ENCODE results near the gene GALNT6. TPM values are rescaled to one million over a fixed set of nuclear protein-coding genes. Genes with fewer than 3 reads are reported as not detected.

GALNT6 gene
- total RNA-seq, 4 donors from 2014 or later, result 2.1 to 3.5 (median 2.4) TPM

- TF ChIP-seq POLR2AphosphoS5 (IDR thresholded peaks at IDR 0.05) (no peak), CTCF (IDR thresholded peaks at IDR 0.05) (no peak), EP300 (IDR thresholded peaks at IDR 0.05) (no peak), POLR2A (IDR thresholded peaks at IDR 0.05) (no peak)
- H3K27ac ChIP-seq, result no peak overlapping the region
- peaks cover 37% of the 10 kb centered on the region for H3K27me3 ChIP-seq
- no peak overlapping the region for H3K4me3 ChIP-seq
- WGBS, 2 donors (ENCODE audit: low coverage in 1 of 2), result 77 to 93% methylated on average over 2 to 3 of the region's 4 CpGs
- no peaks in the 10 kb centered on the region for H3K4me1 ChIP-seq
- ATAC-seq, result no peak
- no peaks in the 10 kb centered on the region for H3K36me3 ChIP-seq
- H3K9me3 ChIP-seq, result no peaks in the 10 kb centered on the region
Measured at GRCh38 chr12:51403681-51404136, 12.5 kb upstream of the GALNT6 start.

- H3K4me3 ChIP-seq, result no peak overlapping the region
- H3K36me3 ChIP-seq, result no peaks in the 10 kb centered on the region
- H3K4me1 ChIP-seq, result no peaks in the 10 kb centered on the region
- no peak for TF ChIP-seq POLR2A (IDR thresholded peaks at IDR 0.05)
- no peak for TF ChIP-seq CTCF (IDR thresholded peaks at IDR 0.05)
- no peak for TF ChIP-seq EP300 (IDR thresholded peaks at IDR 0.05)
- TF ChIP-seq POLR2AphosphoS5 (IDR thresholded peaks at IDR 0.05), result no peak
- WGBS, 2 donors (ENCODE audit: low coverage in 1 of 2), result 86 to 94% methylated on average over 2 to 3 of the region's 6 CpGs
- H3K27me3 ChIP-seq, result peaks cover 41% of the 10 kb centered on the region
- ATAC-seq, result no peak
- no peaks in the 10 kb centered on the region for H3K9me3 ChIP-seq
- no peak overlapping the region for H3K27ac ChIP-seq
Measured at GRCh38 chr12:51403159-51403558, 12.0 kb upstream of the GALNT6 start.

- no peak for ATAC-seq
- TF ChIP-seq CTCF (IDR thresholded peaks at IDR 0.05) (no peak), POLR2A (IDR thresholded peaks at IDR 0.05) (no peak), POLR2AphosphoS5 (IDR thresholded peaks at IDR 0.05) (no peak), EP300 (IDR thresholded peaks at IDR 0.05) (no peak)
- Histone ChIP-seq H3K9me3 (no peaks in the 10 kb centered on the region), H3K36me3 (no peaks in the 10 kb centered on the region), H3K4me3 (no peak overlapping the region), H3K27me3 (peaks cover 41% of the 10 kb centered on the region), H3K4me1 (no peaks in the 10 kb centered on the region), H3K27ac (no peak overlapping the region)
- 0% methylated on average over 1 of the region's 1 CpG for WGBS, 2 donors (ENCODE audit: low coverage in 1 of 2)
Measured at GRCh38 chr12:51401900-51402299, 10.7 kb upstream of the GALNT6 start.

- TF ChIP-seq EP300 (IDR thresholded peaks at IDR 0.05) (no peak), CTCF (IDR thresholded peaks at IDR 0.05) (no peak), POLR2A (IDR thresholded peaks at IDR 0.05) (no peak), POLR2AphosphoS5 (IDR thresholded peaks at IDR 0.05) (no peak)
- no peak for ATAC-seq
- Histone ChIP-seq H3K27ac (no peak overlapping the region), H3K27me3 (peaks cover 41% of the 10 kb centered on the region), H3K4me3 (no peak overlapping the region), H3K4me1 (no peaks in the 10 kb centered on the region), H3K36me3 (no peaks in the 10 kb centered on the region), H3K9me3 (no peaks in the 10 kb centered on the region)
- 67 to 98% methylated on average over 1 to 8 of the region's 13 CpGs for WGBS, 2 donors (ENCODE audit: low coverage in 1 of 2)
Measured at GRCh38 chr12:51401486-51401885, 10.3 kb upstream of the GALNT6 start.

- H3K4me3 ChIP-seq, result no peak overlapping the region
- H3K36me3 ChIP-seq, result no peaks in the 10 kb centered on the region
- no peak overlapping the region for H3K27ac ChIP-seq
- TF ChIP-seq POLR2AphosphoS5 (IDR thresholded peaks at IDR 0.05) (no peak), CTCF (IDR thresholded peaks at IDR 0.05) (no peak), EP300 (IDR thresholded peaks at IDR 0.05) (no peak)
- no peak for ATAC-seq
- 75 to 83% methylated on average over 5 to 6 of the region's 14 CpGs for WGBS, 2 donors (ENCODE audit: low coverage in 1 of 2)
- no peaks in the 10 kb centered on the region for H3K4me1 ChIP-seq
- H3K9me3 ChIP-seq, result no peaks in the 10 kb centered on the region
- H3K27me3 ChIP-seq, result peaks cover 41% of the 10 kb centered on the region
Measured at GRCh38 chr12:51401020-51401419, 9.8 kb upstream of the GALNT6 start.
